Measurements from ENCODE around the gene LOXL1.

GRCh38 chr15:73944161-73945129 is 18.2 kb downstream of the LOXL1 start:
- TF ChIP-seq CTCF (IDR thresholded peaks at IDR 0.05; ENCODE audit: poor library complexity) (no peak), EZH2phosphoT487 (IDR thresholded peaks at IDR 0.05; ENCODE audit: low read depth, severe bottlenecking, unreplicated experiment) (no peak)

Data from hepatocyte (in vitro differentiated cells).